Activated gamma-delta T cell treated with Interleukin-2 at 50 U/mL for 16 hours (primary cell): ENCODE measurements around the gene GAS6.

Source experiments
- DNase-seq: peaks from one replicate; pipeline ENCODE4 v3.0.0-alpha.2; 2020

GAS6 gene

GRCh38 chr13:113785051-113786010 lies 78.5 kb downstream of the GAS6 start:
- DNase-seq = no peak

DNA sequence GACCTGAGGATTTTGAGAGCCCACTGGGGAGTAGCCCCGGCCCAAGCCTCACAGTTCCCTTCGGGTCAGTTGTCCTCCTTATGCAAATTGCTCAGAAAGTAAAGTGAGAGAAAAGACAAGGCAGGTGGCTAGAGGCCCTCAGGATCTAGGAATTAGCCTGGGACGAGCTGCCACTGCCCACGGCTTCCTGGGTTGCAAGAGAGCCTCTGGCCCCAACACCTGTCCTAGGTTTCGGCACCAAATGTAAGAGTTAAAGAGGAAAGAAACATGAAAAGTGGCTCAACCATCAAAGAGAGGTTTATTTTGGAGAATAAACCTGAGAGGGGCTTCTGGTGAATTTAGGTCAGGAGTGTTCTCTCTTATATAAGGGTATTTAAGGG lies 79.2 kb downstream of the GAS6 start:
- no peak for DNase-seq

DNA sequence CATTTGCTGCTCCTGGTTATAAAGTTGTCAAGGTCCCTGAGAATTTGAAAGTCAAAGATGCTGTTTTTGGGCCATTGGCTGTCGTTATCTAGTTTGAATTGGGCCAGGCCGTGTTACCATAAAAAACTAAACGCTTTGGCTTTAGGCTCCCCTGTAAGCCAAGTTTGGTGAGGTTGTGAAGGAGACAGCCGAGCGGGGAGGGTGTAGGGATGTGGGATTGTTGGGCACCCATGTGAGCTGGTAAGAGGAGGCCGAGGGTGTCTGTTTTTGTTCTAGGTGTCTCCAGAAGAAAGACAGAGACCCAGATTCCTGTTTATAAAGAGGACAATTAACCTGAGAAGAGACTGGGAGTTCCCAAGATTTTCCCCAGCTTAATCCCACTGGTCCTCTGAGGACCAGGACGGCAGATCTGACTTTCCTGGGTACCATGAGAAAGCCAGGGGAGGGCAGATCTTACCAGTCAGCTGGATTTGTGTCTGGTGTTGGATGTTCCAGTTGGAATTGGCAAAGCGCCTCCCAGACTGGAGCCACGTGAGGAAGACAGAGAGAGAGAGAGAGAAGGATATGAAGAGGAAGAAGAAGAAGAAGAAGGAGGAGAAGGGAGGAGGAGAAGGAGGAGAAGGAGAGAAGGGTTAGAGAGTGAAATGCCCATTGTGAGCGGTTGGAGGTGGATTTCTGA lies 79.8 kb downstream of the GAS6 start:
- DNase-seq = no peak

- DNase-seq = no peak
Observed at GRCh38 chr13:113783200-113783881, 80.5 kb downstream of the GAS6 start.

DNA sequence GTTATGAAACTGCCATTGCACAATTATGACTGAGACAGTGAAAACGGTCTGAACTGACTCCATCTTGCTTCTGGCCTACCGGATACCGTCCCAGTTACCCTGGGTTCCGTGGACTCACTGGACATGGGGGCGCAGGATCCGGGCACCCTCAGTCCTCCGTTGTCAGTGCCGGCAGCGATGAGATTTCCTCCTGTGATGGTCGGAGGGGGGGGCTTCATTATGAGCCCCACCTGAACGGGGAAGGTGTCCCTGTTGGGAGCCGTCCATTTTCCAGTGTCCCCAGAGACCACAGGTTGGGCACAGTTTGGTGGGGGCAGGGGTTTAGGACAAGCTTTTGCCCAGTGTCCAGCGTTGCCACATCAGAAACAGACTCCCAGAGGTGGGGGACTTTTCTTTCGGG lies 81.4 kb downstream of the GAS6 start:
- no peak for DNase-seq

- no peak for DNase-seq
Observed at GRCh38 chr13:113781571-113781970, 82.3 kb downstream of the GAS6 start.

DNA sequence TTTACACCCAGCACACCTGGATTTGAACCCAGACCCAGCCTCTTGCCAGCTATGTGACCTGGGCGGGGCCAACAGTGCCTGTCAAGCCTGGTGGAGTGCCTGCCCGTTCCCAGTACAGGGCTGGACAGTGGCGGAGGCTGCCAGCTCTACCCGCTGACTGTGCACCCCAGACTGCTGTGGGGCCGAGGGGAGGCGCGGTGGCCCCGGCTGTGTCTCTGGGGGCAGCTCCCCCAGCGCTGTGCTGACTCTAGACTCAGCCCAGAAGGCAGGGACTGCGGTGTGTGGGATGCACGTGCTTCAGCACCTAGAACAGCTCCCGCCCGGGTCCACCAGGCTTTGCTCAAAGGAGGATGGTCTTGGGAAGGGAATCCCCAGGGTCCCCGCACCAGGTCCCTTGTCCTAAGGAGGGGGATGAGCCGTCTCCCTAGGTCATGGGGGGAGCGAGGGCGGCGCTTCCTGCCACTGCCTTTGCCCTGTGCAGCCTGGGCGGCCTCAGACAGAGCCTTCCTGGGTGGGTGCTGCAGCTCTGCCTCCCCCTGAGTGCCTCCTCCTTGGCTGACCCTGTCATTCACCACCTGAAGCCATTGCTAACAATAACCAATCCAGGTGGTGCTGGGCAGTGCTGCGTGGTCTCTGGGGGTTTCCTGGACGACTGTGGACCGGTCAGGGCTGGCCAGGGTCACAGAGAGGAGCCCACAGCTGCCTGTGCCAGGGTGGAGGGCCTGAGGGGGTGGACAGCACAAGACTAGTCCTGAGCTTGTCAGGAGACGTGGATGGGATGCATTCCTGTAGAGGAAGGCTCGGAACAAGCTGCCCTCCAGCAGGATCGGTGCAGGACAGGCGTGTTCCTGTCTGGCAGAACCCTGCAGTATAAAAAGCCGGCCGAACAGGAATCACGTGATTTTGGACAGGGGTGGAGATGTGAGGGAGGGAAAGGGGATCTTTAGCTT lies 86.3 kb downstream of the GAS6 start:
- DNase-seq = no peak

- DNase-seq = no peak
Observed at GRCh38 chr13:113776231-113777125, 87.4 kb downstream of the GAS6 start.

DNA sequence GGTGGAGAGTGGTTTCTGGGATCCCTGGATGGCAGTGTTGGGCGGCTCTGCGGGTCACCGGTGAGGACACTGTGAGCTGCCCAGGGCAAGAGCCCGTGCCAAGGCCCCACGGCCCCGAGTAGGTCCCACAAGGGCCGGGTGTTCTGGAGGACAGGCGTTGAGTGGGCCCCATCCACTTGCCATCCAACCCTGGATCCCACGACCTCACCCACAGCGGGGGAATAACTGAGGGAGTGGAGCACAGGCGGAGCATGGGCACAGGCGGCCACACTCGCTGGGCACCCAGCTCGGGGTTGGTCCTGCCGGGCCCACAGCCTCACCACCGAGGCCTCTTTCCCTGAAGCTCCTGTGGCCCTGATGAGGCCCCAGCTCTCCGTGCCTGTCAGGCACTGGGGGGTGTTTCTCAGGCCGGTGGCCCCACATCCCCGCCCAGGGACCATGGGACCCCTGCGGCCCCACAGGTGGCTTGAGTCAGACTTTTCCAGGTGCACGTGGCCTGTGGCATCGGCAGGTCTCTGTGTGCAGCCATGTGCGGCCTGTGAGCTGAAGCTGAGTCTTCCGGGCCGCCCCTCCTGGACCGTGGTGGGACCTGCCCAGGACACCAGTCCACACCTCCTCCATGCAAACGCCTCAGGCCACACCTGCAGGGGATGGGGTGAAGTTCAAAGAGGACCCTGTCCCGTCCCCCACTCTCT lies 88.3 kb downstream of the GAS6 start:
- no peak for DNase-seq

- no peak for DNase-seq
Observed at GRCh38 chr13:113774177-113775107, 89.4 kb downstream of the GAS6 start.

GRCh38 chr13:113771709-113772331 lies 92.1 kb downstream of the GAS6 start:
- no peak for DNase-seq

- DNase-seq = no peak
Observed at GRCh38 chr13:113770937-113771336, 92.9 kb downstream of the GAS6 start.
